Tibial nerve (tissue), 4 donors: ENCODE results near the gene PNPLA1. TPM values are rescaled to one million over a fixed set of nuclear protein-coding genes. Genes with fewer than 3 reads are reported as not detected.

Experiments used
- DNase-seq, 2 donors: peaks; one replicate each; pipeline ENCODE4 v3.0.0-alpha.2; 2019; ENCODE audit warnings: low spot score in 2 of 2
- H3K27ac ChIP-seq, 4 donors: fragments of 200-600 bp; sonication (generic) in 3 of 4; one replicate each; pipeline ENCODE4 v1.5.1; 2017 to 2019; ENCODE audit warnings: mild to moderate bottlenecking in 1 of 4
- H3K27me3 ChIP-seq, 2 donors: fragments of 200-600 bp; sonication (generic) in 1 of 2; one replicate each; pipeline versions ENCODE4 v1.5.1 to v1.6.0; 2017 to 2019
- H3K36me3 ChIP-seq, 3 donors: fragments of 200-600 bp; sonication (generic); one replicate each; pipeline ENCODE4 v1.5.1; 2018 to 2019
- H3K4me1 ChIP-seq, 4 donors: fragments of 200-600 bp; sonication (generic) in 3 of 4; one replicate each; pipeline ENCODE4 v1.5.1; 2017 to 2019
- H3K4me3 ChIP-seq, 4 donors: fragments of 200-600 bp; sonication (generic) in 3 of 4; one replicate each; pipeline ENCODE4 v1.5.1; 2017 to 2019; ENCODE audit warnings: mild to moderate bottlenecking in 1 of 4, moderate library complexity in 1 of 4
- H3K9me3 ChIP-seq, 4 donors: fragments of 200-600 bp; sonication (generic) in 3 of 4; one replicate each; pipeline ENCODE4 v1.5.1; 2017 to 2019
- CTCF ChIP-seq, 5 experiments: fragments of 200-600 bp in 3 of 5; fragments of 450-650 bp in 2 of 5; sonication (generic) in 3 of 5; IDR thresholded peaks; one replicate each; pipeline ENCODE4 v1.5.1; 2016 to 2019; ENCODE audit warnings: antibody characterized with exemption in 5 of 5, mild to moderate bottlenecking in 3 of 5, moderate library complexity in 2 of 5
- EP300 ChIP-seq, 2 donors: sonication (generic); formaldehyde crosslinking; IDR thresholded peaks; one replicate each; pipeline ENCODE4 v1.6.1; 2017; ENCODE audit warnings: antibody characterized with exemption in 2 of 2, mild to moderate bottlenecking in 1 of 2
- POLR2A ChIP-seq, 2 donors: fragments of 450-650 bp; IDR thresholded peaks; one replicate each; pipeline ENCODE4 v1.6.1; 2017; ENCODE audit warnings: antibody characterized with exemption in 2 of 2, mild to moderate bottlenecking in 2 of 2, moderate library complexity in 2 of 2
- WGBS, 2 donors: methylation state at CpG; one replicate each; pipeline ENCODE4 v1.1.5; 2018; 5-methylcytosine and 5-hydroxymethylcytosine counted together
- total RNA-seq, 4 donors: library from RNA; depleted of rRNA; stranded (reverse); fragments of >200 nt; gene quantifications; one replicate each; pipeline ENCODE4 v1.1.0, GENCODE V29; 2016

The PNPLA1 gene
- total RNA-seq, 4 donors from 2014 or later, result 0.21 to 0.30 TPM; not detected in 2

- Histone ChIP-seq H3K27ac (no peak overlapping the region), H3K4me3 (no peak overlapping the region), H3K9me3 (no peaks in the 10 kb centered on the region), H3K36me3 (no peaks in the 10 kb centered on the region), H3K27me3 (no peaks in the 10 kb centered on the region), H3K4me1 (peaks cover 0 to 19% (median 0%) of the 10 kb centered on the region in 4 donors)
- no peak for TF ChIP-seq EP300 (IDR thresholded peaks at IDR 0.05)
- no peak for TF ChIP-seq CTCF (IDR thresholded peaks at IDR 0.05)
- no peak for TF ChIP-seq POLR2A (IDR thresholded peaks at IDR 0.05)
- WGBS, 2 donors, result 71 to 72% methylated on average over 7 to 8 of the region's 8 CpGs
- DNase-seq, result no peak
Measured at GRCh38 chr6:36323062-36323461, 53.2 kb downstream of the PNPLA1 start.

DNA sequence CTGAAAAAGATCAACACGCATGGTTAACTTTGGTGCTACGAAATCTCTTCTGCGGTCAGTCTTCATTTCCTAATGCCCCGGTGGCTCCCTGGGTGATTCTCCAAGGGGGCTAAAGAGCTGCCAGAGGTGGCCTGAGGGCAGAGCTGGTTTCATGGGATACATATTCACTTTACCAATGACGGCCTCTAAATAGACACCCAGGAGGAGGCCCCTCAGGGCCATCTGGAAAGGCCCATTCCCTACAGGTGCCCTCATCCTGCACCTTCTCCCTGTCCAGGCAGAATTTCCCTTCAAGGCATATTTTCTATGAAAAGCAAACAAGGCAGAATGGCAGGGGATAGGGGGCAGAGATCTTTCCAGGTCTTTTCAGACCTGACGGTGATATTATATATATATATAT, 54.3 kb downstream of the PNPLA1 start:
- no peak overlapping the region for H3K4me3 ChIP-seq
- no peak overlapping the region for H3K27ac ChIP-seq
- peaks cover 0 to 27% (median 0%) of the 10 kb centered on the region in 4 donors for H3K4me1 ChIP-seq
- H3K27me3 ChIP-seq, result no peaks in the 10 kb centered on the region
- 71 to 86% methylated on average over 6 of the region's 6 CpGs for WGBS, 2 donors
- TF ChIP-seq CTCF (IDR thresholded peaks at IDR 0.05), result no peak
- TF ChIP-seq EP300 (IDR thresholded peaks at IDR 0.05), result no peak
- TF ChIP-seq POLR2A (IDR thresholded peaks at IDR 0.05), result no peak
- DNase-seq, result no peak
- no peaks in the 10 kb centered on the region for H3K9me3 ChIP-seq
- H3K36me3 ChIP-seq, result no peaks in the 10 kb centered on the region

DNA sequence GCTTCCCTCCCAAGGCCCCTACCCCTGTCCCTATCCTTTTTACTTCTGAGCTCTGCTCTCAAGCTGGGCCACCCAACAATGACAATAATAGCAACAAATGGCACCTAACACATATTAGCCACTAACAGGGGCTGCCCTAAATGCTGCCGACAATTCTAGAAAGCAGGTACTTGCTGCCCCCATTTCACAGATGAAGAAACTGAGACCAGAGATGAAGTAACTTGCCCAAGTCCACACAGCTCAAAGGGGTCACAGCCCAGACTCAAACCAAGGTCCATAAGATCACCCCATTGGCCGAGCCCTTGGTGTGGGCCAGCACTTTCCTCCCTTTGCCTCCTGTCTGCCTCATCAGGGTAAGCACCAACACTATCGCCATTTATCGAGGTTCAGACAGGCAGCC, 54.9 kb downstream of the PNPLA1 start:
- no peak overlapping the region for H3K4me3 ChIP-seq
- H3K27me3 ChIP-seq, result no peaks in the 10 kb centered on the region
- no peaks in the 10 kb centered on the region for H3K9me3 ChIP-seq
- no peak for TF ChIP-seq POLR2A (IDR thresholded peaks at IDR 0.05)
- no peak for TF ChIP-seq CTCF (IDR thresholded peaks at IDR 0.05)
- TF ChIP-seq EP300 (IDR thresholded peaks at IDR 0.05), result no peak
- DNase-seq, result no peak
- peaks cover 0 to 27% (median 0%) of the 10 kb centered on the region in 4 donors for H3K4me1 ChIP-seq
- H3K27ac ChIP-seq, result no peak overlapping the region
- WGBS, 2 donors, result 91 to 95% methylated on average over 4 of the region's 4 CpGs
- H3K36me3 ChIP-seq, result no peaks in the 10 kb centered on the region

- Histone ChIP-seq H3K27ac (no peak overlapping the region), H3K36me3 (no peaks in the 10 kb centered on the region), H3K4me1 (peaks cover 0 to 27% (median 0%) of the 10 kb centered on the region in 4 donors), H3K4me3 (no peak overlapping the region), H3K27me3 (no peaks in the 10 kb centered on the region), H3K9me3 (no peaks in the 10 kb centered on the region)
- WGBS, 2 donors, result 38 to 67% methylated on average over 7 of the region's 7 CpGs
- no peak for TF ChIP-seq POLR2A (IDR thresholded peaks at IDR 0.05)
- TF ChIP-seq CTCF (IDR thresholded peaks at IDR 0.05), result no peak
- TF ChIP-seq EP300 (IDR thresholded peaks at IDR 0.05), result no peak
- DNase-seq, result no peak
Measured at GRCh38 chr6:36326356-36326995, 56.6 kb downstream of the PNPLA1 start.

DNA sequence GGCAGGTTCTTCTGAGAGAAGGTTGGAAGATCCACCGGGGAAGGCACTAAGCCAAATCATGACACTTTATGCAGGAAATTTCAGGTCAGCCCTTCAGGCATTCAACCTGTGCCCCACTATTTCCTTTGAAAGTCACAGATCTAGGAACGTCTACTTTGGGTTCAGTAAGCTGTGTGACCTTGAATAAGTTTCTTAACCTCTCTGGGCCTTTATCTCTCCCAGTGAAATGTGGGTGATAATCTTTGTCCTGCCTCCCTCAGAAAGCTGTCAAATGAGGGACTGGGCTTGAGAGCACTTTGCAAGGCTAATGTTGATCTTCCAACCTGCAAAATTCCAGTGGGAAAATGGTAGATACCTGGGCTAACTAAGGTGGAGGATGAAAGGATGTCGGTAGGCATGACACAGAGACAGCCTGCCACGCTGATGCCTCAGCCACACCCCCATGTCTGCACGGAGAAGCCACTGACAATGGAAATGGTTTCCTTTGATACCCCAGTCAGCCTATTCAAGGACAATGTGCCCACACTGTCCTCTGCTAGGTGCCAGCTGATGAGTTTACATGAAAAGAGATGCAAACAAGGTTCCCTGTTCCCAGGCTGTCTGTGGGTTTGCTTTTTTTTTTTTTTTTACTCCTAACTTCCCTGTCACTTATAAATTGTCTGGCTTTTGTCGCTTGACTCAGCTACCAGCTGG, 57.5 kb downstream of the PNPLA1 start:
- WGBS, 2 donors, result 51 to 54% methylated on average over 6 of the region's 6 CpGs
- Histone ChIP-seq H3K27ac (no peak overlapping the region), H3K4me1 (peaks cover 0 to 27% (median 0%) of the 10 kb centered on the region in 4 donors), H3K36me3 (no peaks in the 10 kb centered on the region), H3K4me3 (no peak overlapping the region), H3K9me3 (no peaks in the 10 kb centered on the region), H3K27me3 (no peaks in the 10 kb centered on the region)
- DNase-seq, result no peak
- TF ChIP-seq EP300 (IDR thresholded peaks at IDR 0.05), result no peak
- no peak for TF ChIP-seq CTCF (IDR thresholded peaks at IDR 0.05)
- no peak for TF ChIP-seq POLR2A (IDR thresholded peaks at IDR 0.05)
